ENCODE data around the gene PNKD.
A peak's percentile ranks its signal among the peaks of the same experiment; 100 is the strongest.
"Not testable (repeated sequence)": the region's sequence is repeated elsewhere in the genome, so short reads cannot be mapped to it uniquely, and the experiment has no call there.

PNKD gene

DNA sequence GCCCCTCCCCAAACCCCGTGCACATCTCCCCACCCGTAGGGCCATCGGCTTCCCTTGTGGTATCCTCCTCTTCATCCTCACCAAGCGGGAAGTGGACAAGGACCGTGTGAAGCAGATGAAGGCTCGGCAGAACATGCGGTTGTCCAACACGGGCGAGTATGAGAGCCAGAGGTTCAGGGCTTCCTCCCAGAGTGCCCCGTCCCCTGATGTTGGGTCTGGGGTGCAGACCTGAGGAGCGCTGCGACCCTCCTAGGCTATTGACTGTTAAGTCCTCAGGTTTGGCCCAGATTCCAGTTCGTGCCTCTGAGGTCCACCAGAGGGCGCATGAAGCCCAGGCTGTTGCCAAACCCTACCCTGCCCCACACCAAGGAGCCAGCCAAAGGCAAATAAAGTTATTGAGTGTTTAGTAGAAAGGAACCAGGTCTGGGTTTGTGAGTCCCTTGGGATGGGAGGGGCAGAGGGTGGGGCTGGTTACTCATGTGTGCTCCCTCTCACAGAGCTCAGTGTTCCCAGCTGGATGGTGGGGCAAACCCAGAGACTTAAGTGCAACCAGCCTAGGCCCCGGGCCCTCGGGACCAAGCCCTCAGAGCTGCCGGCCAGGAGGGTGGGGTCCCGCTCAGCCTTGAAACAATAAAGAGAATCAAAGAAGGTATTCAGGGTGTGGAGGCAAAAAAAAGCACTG, 2.4 kb downstream of the PNKD start:
- DNase-seq (ENCODE audit: low read depth in 2 of 2), result peak; percentile 46 to 64

DNA sequence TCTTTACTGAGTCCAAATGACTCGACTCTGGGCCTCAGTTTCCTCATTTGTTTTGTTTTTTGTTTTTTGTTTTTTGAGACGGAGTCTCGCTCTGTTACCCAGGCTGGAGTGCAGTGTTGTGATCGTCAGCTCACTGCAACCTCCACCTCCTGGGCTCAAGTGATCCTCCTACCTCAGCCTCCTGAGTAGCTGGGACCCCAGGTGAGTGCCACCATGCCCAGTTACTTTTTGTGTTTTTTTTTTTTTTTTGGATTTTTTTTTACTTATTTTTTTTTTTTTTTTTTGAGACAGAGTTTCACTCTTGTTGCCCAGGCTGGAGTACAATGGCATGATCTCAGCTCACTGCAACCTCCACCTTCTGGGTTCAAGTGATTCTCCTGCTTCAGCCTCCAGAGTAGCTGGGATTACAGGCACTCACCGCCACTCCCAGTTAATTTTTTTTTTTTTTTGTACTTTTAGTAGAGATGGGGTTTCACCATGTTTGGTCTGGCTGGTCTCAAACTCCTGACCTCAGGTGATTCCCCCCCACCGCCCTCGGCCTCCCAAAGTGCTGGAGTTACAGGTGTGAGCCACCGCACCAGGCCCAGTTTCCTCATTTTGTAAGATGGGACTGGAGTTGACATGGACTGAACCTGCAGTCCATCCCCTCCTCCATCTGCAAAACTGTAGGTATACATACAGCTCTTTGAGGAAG, 3.0 kb downstream of the PNKD start:
- not testable (repeated sequence) for DNase-seq (ENCODE audit: low read depth in 2 of 2)

DNA sequence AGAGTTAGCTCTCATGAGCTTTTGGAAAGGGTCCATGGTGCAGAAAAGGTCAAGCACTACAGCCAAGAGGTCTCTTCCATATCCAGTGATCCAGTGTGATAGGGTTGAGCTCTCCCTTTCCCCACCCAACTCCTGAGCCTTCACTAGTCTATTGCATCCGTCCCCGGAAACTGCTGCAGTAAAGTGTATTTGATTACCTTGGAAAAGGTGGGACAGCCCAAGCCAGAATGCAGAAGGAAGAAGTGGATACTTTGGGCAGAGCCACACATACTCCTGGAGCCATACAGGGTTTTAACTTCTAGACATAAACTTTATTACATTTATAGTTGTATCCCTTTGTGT, 3.6 kb downstream of the PNKD start:
- no peak for DNase-seq (ENCODE audit: low read depth in 2 of 2)

GRCh38 chr2:218274586-218274985, 4.3 kb downstream of the PNKD start:
- no peak for DNase-seq (ENCODE audit: low read depth in 2 of 2)

- DNase-seq (ENCODE audit: low read depth in 2 of 2), result no peak
Measured at GRCh38 chr2:218275371-218276072, 5.2 kb downstream of the PNKD start.

- DNase-seq (ENCODE audit: low read depth in 2 of 2), result no peak
Measured at GRCh38 chr2:218276986-218277755, 6.9 kb downstream of the PNKD start.

DNA sequence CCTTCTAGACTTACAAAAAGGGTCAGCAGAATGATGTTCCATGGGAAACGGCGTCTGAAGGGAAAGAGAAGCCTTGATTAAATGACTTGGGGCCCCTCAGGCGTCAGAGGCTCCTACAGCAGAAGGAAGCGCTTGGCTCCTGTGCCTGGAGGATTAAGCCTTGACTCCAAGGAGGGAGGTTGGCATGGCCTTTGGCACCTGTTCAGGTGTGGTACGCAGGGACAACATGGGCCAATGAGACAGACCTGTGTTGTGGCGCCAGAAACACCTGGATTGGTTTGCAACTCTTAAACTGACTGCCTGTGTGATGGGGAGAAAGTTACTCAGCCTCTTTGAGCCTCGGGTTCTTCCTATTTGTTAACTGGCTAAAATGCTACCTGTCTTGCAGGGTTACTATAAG, 7.6 kb downstream of the PNKD start:
- no peak for DNase-seq (ENCODE audit: low read depth in 2 of 2)

DNA sequence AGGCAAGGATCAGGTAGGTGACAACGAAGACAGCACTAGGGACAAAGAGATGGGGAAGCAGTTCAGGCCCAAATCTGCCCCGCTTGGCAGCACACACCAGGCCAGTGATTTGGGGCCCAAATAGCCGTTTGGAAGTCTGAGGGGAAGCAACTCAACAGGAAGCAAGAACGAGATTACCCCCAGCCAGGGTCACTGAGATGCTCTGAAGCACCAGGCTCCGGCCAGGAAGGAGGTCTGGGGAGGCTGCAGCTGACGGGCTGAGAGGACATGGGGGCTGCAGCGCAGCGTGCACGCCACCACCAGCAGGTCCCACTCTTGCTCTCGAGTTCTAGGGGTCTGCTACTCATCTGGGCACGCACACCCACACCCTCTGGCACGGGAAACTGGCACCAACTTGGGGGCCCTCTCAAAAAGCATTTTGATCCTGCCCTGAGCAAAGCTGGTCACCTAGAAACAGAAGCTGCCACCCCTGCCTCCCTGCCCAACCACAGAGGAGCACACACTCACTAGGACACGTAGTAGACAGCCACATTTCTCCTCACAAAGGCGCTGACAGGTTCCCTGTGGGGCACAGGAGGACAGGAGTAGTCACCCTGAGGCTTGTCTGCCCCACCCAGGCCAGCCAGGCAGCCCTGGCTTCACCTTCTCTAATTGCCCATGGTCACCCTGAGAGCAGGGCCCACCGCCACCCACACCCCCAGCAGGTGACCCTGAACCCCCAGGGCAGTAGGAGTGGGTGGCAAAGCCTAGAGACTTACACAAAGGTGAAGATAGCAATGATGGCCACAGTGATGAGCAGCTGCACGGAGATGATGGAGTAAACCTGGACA, 8.4 kb downstream of the PNKD start:
- DNase-seq (ENCODE audit: low read depth in 2 of 2), result no peak

GRCh38 chr2:218280260-218280870, 10.0 kb downstream of the PNKD start:
- no peak for DNase-seq (ENCODE audit: low read depth in 2 of 2)

DNA sequence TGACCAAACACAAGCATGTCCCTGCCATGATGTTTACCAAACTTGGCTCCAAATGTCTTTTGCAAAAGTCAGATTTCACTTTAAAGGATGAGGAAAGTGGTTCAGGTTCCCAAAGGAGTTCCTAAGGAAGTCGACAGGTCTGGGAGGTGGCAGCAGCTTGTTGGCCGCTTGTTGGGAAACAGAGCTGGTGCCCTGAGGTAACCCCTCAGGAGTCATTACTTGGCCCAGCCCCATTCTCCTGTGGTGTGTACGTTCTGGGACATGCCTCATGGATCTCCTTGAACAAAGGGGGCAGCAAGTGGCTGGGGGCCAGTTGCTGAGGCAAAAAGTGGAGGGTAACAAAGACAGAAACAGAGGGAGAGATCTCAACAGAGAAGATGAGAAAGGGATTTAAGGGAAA, 11.1 kb downstream of the PNKD start:
- DNase-seq (ENCODE audit: low read depth in 2 of 2), result no peak

DNA sequence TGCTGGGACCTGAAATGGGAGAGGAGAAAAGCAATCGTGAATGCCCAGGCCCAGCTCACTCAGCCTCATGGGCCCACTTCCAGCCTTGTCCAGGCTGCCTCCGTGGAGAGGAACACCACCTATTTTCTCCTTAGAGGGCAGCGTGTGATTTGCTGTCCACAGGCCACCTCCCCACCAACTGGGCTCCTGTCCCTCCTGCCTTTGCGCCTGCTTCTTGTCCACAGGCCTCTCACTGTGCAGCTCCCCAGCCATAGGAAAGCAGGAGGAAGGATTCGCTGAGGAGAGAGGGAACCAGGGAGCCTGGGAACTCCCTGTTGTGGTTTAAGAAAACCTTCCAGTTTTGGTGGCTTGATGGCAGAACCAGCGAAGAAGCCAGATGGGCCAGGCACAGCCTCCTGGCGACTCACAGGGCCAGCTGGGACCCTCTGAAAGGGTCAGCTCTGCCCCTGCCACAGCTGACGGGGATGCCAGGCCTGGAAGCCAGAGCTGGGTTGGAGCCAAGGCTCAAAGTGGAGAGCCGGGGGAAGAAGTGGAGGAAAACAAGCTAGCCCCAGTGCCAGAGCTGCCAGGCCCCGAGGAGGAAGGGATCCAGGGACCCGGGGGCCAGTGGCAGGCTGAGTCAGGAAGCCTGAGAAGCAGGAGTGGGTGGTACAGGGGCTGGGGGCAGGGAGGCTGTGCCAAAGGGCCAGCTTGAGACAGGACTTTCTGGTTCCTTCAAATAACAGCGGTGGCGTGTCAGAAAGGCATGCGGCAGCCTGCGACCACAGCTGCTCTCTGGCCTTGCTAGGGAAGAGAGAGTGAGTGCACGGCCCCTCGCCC, 12.1 kb downstream of the PNKD start:
- no peak for DNase-seq (ENCODE audit: low read depth in 2 of 2)

DNA sequence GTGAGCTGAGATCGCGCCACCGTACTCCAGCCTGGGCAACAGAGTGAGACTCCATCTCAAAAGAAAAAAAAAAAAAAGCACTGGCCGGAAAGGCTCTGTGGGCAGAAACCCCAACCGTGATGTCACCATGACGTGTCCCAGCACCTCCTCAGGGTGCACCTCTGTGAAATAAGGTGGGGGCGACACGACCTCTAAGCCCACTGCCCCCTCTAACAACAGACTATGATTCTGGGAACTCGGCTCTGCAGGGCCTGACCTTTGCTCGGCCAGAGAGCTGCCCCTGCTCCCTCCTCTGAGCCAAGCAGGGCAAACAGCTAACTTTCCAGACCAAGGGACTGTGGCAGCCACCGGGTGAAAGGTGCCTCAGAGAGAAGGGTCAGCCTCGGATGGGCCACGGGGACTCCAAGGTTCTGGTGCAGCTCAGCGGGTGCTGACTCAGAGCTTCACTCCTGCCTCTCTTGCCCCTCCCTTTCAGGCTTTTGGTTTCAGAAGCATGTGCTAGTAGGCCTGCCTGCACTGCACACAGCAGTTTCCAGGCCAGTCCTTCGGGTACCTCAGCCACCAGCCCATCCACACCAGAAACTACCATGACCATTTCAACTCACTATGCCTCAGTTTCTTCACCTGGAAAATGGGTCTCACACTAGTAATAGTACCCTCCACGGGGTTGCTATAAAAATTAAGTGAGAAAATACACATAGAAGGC, 13.9 kb downstream of the PNKD start:
- peak; percentile 45 to 56 for DNase-seq (ENCODE audit: low read depth in 2 of 2)

DNA sequence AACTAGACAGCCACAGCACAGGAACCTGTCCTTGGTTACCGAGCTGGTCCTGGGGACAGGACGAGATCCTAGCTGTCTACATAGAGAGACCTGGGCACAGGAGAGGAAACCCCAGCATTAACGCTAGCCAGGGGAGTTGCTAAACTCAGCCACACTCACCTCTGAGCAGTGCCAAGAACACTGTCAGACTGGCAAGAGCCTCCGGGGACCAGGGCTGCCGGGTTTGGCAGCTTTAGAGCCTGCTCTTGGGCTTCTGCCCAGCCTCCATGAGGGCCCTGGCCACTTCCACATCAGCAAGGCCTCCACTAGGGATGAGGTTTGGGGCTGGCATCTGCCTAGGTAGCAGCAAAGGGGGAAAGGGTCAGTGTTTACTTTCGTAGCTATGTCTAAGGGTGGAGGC, 15.3 kb downstream of the PNKD start:
- no peak for DNase-seq (ENCODE audit: low read depth in 2 of 2)

GRCh38 chr2:218286570-218287459, 16.5 kb downstream of the PNKD start:
- peak; percentile 65 to 76 for DNase-seq (ENCODE audit: low read depth in 2 of 2)

DNA sequence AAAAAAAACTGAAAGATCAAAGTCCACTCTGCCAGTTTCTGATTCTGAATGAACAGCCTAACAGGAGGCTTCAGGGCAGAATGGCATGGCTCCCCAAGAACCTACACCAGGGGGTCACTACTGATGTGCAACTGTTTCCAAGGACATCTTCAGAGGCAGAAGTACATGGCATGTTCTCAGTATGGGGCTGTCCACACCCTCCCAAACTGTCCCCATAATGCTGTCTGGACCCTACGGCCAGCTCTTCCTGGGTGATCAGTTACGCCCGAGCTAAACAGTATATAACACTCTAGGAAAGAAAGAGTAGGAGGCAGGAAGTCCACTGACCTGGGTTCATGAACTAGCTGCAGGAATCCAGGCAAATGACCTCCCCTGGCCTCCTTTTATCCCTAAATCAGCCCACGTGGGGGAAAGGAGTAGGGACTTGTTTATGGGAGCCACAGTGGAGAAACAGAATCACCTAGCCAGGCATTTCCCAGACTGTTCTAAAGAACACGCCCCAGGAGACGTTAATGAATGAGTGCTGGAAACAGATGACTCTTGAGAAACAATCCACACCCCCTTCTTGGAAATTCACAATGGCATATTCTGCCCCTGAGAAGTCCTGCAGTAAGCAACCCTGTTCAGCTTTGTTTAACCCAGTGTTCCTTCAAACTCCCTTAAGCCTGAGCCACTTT, 19.5 kb downstream of the PNKD start:
- DNase-seq (ENCODE audit: low read depth in 2 of 2), result no peak

DNA sequence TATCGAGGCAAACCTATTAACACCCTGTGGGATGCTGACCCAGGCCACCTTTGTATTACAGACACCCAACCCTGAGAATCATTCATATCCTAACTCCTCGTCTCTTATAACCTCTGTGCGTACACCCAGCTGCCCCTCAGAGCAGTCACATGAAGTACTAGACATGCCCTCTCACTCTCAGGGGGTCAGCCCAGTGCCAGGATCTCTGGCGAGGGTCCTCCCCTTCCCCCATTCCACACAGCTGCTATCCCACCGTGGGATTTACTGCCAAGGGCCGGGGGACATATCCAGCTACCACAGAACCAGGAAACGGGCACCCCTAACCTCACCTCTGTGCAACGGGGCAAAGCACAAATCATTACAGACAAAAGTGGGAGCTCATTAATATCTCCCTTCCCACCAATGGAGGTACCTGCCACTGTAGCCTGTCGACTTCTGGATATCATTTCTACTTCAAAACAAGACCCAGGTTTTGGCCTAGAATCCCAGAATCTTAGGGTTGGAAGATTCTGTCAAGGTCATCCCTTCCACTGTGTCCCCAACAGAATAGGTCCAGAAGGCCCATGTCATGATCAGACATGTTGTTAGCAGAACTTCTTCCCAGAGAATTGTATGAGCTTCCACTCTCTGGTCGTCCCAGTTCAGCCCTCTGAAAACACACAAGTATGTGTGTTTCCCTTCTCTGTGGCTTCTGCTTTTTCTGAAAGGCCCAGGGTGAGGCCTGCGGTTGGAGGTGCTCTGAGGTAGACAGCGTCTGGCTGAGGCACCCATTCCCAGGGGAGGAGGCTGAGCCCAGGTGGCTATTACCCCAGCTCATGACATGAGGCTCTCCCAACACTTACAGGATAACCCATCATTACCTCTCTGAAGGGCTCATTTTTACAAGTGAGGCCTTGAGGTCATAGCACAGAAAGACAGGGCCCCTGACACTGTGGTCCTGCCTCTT, 20.3 kb downstream of the PNKD start:
- DNase-seq (ENCODE audit: low read depth in 2 of 2), result no peak
